HG03175 (cell line): ENCODE results near the gene LRMDA.

Source experiments
- ATAC-seq: cut with Tn5 transposase; IDR thresholded peaks from one replicate; pipeline ENCODE4 v1.9.1; 2021; ENCODE audit warnings: mild to moderate bottlenecking, moderate library complexity; ENCODE audit not compliant: unreplicated experiment

LRMDA gene

DNA sequence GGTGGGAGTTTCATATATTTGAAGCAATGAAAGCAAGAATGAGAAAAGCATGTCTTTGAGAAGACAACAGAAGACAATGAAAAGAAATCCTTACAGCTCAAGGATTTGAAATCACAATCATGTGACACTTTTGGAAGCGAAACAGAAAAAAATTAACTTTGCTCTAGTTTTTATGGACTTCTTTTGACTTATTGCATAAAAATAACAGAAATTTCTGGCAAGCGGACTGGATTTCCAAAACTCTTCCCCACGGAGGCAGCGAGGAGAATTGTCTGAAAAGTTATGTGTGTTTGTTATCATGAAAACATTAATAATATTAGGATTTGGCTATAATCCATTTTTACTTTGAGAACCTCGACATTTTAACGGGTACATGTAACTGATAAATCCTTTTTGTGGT lies 223.3 kb downstream of the LRMDA start:
- no peak for ATAC-seq

DNA sequence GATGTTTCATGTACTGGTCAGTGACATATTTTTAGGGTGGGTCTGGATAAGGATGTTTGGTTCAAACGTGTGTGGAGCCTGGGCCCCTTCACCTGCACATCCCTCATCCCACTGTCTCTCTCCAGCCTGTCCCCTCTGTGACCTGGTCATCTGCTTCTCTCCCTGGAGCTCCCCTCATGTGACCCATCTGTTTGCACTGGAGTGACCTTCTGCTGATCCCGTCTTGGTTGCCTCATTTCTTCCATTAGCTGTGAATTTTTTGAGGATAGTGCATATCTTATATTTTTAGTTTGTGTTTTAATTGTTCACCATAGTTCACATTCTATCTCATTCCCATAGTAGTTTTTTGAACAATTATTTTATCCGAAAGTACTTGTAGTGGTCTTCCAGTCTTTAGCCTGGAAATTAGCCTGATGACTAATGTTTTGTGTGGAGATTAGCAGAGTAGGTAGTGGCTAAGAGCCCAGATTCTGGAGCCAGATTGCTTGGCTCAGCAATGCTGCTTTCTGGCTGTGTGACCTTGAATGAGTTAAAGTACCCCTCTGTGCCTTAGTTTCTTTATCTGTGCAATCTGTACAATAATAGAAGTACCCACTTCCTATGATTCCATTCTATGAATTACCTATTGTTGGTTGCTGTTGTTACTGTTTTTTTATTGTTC lies 224.5 kb downstream of the LRMDA start:
- no peak for ATAC-seq

DNA sequence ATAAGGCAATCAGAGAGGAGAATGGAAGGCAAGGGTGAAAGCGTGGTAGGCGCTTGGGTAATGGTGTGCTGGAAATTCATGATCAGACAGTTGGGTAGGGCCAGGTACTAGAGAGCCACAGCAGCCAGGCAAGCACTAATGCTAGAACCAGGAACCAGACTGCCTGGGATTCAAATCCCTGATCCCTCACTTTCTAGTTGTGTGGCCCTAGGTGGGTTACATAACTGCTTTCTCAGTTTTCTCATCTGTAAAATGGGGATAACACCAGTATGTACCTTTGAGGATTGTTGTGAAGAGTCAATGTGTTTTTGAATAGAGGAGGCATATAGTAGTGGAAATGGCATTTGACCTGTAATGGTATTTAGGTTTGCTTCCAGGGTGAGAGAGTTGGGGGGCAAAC lies 225.9 kb downstream of the LRMDA start:
- no peak for ATAC-seq

DNA sequence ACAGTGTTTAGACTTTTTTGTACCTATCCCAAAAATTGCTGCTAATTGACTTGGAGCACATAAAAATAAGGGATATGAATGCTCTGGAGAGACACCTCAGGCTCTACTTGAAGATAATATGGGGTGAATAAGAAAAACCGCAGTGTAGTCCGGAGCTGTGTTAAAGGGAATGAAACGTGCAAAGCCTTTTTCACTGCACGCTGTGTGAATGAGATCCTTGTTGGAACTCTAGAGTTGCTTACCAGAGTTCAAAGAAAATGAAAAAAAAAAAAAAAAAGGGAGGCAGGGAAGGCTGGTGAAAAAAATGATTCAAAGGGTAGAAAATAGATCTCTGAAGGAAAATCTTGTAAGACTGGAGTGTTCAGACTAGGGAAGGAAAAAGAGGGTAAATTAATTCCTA lies 226.6 kb downstream of the LRMDA start:
- ATAC-seq, result no peak

DNA sequence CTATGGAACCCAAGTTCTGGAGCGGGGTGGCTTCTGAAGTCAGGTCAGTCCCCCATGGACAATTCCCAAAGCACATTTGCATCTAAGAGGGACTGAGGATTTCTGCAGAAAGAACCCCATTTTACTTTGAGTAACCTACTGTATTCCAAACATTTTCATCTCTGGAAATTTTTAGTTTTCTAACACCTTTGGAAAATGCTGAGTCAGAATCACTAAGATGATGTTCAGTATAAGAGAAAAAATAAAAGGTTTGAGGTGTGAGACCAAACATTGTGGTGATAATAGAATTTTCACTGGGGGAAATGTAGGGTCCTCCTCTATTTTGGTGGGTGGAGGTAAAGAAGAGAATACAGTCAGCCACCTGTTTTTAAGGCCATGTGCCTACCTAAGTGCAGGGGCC lies 227.1 kb downstream of the LRMDA start:
- ATAC-seq, result no peak

DNA sequence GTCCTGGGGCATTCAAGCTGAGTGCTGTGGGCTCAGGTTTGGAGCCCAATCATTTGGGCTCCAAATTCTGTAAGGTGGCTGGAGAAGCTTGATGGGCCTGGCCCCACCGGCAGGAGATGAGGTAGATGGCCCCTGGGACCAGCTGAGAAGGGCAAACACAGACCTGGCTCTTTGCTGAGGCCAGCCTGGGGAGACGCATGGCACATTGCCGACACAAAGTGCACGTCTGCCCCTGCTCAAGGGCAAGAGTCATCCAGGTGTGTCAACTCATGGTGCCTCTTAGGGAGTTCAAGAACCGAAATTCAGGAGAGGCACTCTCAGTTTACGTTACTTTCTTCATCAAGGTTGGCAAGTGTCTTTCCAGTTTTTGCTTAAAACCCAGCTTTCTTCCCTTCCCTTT lies 227.5 kb downstream of the LRMDA start:
- ATAC-seq, result no peak

DNA sequence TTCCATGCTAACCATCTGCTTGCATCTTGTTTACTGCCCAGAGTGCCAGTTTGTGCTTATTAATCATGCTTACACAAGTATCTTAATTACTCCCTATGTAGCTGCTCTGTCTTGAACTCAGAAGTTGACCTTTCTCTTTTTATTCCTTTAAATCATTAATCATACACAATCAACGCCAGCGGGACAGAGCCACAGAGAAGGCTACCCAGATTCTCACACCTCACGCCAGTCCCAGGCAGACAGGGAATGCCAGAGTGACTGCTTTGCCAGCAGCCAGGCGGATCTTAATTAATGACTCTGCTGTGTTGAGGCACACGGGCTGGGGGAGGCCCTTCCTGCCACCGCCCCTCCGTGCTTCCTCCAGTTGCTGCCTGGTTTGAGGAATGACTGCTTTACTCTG lies 229.4 kb downstream of the LRMDA start:
- ATAC-seq, result no peak

DNA sequence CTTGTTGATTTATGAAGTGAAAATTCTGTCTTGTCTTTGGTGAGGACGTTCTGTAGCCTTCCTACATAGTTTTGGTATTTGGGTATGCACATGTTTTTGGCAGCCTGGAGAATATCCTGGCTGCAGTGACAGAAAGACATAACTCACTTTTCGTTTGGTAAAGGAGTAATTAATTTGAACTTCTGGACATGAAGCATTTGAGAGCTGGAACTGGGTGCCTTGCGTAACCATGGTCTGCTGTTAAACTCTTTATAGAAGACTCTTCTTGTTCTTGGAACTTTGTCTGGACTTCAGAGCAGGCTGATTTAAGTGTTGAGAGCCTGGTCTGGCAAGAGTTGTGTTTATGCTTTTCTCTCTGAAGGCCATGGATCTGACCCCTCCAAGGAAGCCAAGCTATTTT lies 231.3 kb downstream of the LRMDA start:
- ATAC-seq, result no peak

DNA sequence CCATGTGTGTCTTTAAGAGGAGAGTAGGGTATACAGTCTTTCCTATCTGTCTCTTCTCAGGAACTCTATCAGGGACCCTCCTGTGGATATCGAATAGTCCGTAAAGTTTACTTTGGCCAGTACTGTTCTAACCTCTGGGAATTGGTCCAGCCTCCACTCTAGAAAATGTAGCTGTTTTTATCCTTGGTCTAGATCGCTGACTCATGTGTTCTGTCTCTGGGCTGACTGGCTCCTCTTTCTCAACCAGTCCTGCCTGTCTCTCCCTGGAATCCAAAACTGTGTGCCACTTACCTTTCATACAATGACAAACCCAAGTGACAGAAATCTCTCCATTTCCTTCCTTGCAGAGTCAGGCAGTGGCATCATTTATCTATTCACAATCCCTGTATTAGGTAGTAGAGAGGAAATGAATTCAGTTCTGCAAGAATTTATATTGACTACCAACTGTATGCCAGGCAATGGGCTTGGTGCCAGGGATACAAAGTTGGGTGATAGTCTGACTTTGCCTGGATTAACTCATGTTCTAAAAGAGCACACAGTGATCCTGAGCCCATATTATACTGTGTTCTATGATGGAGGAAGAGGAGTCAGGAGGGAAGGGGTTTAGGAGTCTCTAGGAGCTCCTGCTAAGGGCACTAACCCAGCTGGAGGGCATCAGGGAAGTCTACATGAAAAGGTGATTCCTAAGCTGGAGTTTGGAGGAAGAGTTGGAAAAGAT lies 232.7 kb downstream of the LRMDA start:
- ATAC-seq, result no peak

DNA sequence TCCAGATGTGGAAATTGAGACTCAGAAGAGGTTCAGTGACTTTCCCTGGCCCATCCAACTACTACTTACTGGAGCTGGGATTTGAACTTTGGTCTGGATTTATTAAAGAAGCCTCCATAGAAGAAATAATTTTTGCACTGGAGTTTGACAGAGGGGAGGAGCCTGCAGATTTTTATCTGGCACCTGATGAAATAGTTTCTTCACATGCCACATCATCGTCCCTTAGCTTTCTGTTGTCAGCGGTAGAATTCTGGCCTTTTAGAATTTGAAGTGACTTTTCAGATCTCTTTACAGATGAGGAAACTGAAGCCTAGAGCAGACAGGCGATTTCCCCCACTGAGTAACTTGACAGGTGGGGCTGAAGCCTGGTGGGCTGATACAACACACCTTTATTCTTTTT lies 233.5 kb downstream of the LRMDA start:
- no peak for ATAC-seq

DNA sequence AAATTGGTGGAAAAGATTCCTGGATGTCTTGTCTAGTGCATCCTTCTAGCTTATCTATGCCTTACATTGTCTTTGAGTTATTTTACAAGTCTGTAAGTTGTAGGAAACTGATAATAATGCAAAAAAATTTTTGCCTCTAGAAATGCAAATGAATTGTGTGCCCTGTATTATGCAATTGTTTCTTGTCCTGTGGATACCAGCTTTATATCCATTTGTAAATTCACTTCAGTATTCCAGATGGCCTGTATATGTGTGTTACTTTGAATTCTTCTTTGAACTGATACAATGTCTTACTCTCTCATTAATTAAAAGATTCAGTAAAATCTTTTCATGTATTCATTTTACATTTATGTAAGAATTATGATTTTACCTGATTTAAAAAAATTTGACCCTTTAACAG lies 234.3 kb downstream of the LRMDA start:
- ATAC-seq, result no peak

DNA sequence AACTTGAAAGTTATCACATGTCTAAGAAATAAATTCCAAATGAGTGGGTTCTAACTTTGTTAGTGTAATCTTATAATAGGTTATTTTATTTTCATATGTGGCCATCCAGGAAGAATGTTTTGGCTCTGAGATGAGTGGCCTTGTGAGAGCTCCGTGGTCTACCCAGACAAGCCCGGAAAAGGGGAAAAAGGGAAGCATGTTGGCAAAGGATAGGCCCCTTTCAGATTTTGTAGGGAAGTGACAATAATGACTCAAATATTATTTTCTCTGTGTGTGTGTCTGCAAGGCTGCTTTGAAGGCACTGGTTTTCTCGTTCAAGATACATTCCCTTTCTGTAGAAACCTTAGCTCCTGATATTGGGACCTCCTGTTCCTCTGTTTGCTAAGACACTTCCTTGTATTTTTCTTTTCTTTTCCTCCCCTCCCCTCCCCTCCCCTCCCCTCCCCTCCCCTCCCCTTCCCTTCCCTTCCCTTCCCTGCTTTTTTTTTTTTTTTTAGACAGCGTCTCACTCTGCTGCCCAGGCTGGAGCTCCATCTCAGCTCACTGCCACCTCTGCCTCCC lies 240.8 kb downstream of the LRMDA start:
- ATAC-seq, result no peak

DNA sequence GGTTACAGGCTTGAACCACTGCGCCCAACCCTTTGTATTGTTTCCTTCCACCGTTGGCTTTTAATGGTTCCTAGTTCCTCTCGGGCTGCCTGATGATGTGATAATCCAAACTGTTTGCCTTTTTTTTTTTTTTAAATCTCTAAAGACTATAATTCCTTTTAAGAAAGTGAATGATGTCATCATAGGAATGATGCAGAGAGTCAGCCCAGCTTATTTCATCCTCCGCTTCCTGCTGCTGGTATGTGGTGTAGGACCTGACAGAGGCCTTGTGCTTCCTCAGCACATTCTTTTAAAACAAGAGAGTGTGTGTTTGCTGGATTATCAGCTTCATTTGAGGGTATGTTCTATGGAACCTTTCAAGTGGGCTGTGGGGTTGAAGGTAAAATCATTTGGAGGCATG lies 241.4 kb downstream of the LRMDA start:
- no peak for ATAC-seq

DNA sequence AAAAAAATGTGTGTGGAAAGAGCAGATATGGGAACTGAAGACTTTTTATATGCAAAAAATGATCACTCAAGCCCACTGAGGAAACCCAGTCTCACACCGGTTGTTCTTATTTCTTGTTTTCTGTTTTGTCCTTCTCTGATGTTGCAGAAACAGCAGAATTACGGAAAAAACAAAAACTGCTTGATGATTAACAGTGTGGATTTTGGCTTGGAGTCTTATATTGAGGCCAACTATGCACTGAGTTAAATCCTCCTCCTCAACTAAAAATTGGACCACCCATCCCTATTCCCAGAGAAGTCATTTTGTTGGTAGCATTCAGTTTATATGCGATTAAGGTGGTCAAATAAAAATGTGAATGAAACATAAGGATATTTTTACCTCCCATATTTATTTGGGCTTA lies 246.1 kb downstream of the LRMDA start:
- no peak for ATAC-seq

DNA sequence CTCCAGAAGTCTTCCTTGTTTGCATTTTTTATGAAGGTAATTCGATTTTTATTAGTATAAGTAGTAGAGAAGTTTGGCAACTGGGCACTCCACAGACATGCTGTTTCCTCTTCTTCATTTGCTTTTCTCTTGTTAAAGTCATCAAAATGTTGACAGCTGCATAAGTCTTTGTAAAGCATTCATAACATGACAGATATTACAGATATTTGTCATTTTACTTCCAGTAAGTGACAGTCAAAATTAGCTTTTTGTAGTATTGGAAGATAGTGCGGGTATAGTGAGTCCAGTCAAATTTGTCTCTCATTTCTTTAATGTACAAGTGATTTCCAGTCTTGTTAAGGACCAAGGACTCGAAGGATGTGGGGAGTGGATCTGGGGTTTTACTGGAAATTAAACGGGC lies 247.1 kb downstream of the LRMDA start:
- ATAC-seq, result no peak

DNA sequence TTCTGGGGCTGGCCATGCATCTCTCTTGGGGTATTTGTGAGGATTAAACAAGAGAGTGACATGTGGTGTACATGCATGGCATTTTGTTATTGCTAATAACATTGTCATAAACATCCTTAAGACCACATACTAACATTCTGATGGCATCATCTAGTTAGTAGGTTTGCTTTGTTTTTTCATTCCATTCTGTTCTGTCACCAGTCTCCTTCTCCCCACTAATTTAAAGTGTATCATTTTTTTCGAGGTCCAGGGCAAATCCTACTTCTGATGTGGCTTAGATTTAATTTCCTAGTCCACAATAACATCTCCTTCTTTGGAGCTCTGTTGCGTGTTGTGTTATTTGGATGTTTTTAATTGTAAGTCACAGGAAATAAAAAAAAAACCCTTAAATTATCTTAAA lies 248.1 kb downstream of the LRMDA start:
- no peak for ATAC-seq

DNA sequence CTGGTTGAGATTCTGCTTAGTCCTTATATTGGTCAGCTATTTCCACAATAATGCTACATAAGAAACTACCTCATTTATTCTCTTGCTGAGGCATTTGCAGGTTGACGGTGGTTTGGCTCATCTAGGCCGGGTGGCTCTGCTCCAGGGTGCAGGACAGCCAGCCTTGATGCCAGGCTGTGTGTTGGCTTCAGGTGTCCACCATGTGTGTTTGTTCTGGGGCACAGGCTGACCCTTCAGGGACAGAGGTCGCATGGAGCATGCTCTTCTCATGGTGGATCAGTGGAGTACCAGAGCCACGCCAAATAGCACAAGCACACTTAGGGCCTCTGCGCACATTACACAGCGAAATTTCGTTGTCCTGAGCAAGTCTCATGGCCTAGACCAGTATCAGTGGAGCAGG lies 249.9 kb downstream of the LRMDA start:
- no peak for ATAC-seq

DNA sequence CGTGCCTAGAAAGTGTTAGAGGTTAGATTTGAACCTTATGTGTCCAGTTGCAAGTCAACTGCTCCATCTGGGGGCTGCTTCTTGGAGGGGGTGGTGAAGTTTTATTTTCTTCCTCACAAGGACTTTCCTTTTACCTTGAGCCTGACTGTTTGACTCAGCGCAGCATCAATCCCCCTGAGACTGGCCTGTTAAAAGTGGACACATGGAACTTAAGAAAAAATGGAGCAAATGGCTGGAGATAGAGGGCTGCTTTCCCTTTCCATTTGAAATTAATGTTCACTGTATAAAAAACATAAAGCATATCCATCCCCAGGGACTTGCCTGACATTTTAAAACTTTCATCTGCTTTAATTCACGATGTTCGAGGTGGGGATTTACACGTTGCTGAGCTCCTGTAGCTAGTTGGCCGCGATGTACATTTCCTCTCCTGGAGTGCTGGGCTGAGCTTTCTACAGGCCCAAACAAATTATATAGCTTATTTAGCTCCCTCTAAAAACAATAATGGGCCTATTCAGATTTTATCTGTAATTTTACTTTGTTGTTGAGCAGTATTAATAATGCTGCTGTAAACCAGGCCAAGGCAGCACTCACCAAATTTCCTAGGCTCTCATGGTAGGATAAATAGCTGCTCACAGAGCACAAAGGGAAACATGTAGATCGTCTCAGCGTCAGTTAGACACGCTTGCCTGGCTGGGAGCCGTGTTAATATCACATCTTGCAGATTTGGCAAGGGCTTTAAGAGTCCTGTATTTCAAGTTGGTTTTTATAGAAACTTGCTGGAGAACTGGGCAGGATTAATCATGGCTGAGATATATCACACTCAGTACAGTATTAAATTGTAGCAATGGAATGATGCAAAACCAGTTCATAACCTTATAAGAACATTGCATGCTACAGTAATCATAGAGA lies 251.5 kb downstream of the LRMDA start:
- no peak for ATAC-seq

DNA sequence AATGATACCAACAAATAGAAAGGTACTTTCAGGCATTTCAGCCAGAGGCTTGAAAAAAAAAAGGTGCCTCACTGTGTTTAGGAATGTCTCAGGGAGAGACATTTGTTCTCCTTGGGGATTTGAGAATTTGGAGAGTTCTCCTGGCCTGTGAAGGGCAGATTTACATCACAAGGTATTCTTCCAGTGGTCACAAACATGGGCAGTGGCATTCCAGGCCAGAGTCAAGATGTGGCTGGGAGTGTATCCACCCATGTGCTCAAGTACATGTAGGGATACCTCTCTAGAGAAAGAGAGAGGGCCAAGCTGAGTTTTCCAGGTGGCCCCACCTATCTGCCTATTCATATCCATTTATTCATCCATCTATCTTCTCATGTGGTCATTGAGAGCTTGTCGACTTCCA lies 253.8 kb downstream of the LRMDA start:
- no peak for ATAC-seq

DNA sequence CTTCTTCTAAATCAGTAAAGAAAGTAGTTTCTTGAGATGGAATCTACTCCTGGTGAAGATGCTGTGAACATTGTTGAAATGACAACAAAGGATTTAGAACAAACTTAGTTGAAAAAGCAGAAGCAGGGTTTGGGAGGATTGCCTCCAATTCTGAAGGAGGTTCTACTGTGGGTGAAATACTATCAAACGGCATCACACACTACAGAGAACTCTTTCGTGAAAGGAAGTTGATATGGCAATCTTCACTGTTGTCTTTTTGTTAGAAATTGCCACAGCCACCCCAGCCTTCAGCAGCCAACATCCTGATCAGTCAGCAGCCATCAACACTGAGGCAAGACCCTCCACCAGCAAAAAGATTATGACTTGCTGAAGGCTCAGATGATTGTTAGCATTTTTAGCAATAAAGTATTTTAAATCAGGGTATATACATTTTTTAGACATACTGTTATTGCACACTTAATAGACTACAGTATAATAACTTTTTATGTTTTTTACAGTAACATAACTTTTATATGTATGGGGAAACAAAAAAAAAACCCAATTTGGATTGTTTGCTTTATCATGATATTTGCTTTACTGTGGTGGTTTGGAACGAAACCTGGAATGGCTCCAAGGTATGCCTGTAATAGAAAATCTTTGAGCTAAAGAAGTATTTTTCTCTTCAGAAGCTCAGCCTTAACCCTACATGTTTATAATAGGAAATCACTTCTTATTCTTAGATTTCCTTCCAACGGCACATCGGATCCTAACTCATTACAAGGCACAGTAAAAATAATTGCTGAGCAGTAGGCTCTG lies 257.3 kb downstream of the LRMDA start:
- ATAC-seq, result no peak

DNA sequence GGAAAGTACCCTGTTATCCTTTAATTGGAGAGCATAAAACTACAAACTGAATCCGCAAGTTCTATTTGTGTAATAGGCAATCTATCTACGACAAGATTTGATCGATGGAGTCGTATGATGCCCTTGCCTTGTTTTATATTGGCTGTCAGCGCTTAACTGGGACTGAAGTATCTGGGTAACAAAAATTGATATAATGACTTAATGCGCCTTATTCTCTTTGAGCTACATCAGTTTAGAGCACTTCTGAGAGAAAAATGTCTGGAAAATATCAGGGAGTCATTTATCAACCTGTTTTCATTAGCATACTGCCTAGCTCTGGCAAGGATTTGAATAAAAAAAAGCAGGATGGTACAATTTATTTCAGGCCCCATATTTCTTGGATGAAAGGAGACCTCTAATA lies 262.1 kb downstream of the LRMDA start:
- no peak for ATAC-seq
